ENCODE measurements around the gene IRX1.

IRX1 gene

GRCh38 chr5:3594510-3595005 is 1.1 kb upstream of the IRX1 start:
- Histone ChIP-seq H3K9ac (ENCODE audit: low read depth, low read length) (no peak overlapping the region), H3K9me3 (ENCODE audit: control insufficient read depth, insufficient read depth, low read length) (no peaks in the 10 kb centered on the region), H3K27ac (ENCODE audit: low read depth, low read length) (no peak overlapping the region), H3K36me3 (ENCODE audit: control insufficient read depth, insufficient read depth, low read length) (no peaks in the 10 kb centered on the region), H3K4me1 (ENCODE audit: control insufficient read depth, insufficient read depth, low read length) (peaks cover 44% of the 10 kb centered on the region), H3K27me3 (ENCODE audit: control insufficient read depth, insufficient read depth, low read length) (peaks cover 94% of the 10 kb centered on the region), H3K4me3 (ENCODE audit: low read depth, low read length) (peak overlapping the region; percentile 54)

- no peaks in the 10 kb centered on the region for H3K9me3 ChIP-seq (ENCODE audit: control insufficient read depth, insufficient read depth, low read length)
- peaks cover 94% of the 10 kb centered on the region for H3K27me3 ChIP-seq (ENCODE audit: control insufficient read depth, insufficient read depth, low read length)
- peaks cover 35% of the 10 kb centered on the region for H3K4me1 ChIP-seq (ENCODE audit: control insufficient read depth, insufficient read depth, low read length)
- H3K36me3 ChIP-seq (ENCODE audit: control insufficient read depth, insufficient read depth, low read length): no peaks in the 10 kb centered on the region
- H3K4me3 ChIP-seq (ENCODE audit: low read depth, low read length): peak overlapping the region; percentile 58
- H3K9ac ChIP-seq (ENCODE audit: low read depth, low read length): no peak overlapping the region
- H3K27ac ChIP-seq (ENCODE audit: low read depth, low read length): no peak overlapping the region
Observed at GRCh38 chr5:3596261-3596825, 711 bp downstream of the IRX1 start.

- H3K9me3 ChIP-seq (ENCODE audit: control insufficient read depth, insufficient read depth, low read length): no peaks in the 10 kb centered on the region
- peak overlapping the region; percentile 58 for H3K4me3 ChIP-seq (ENCODE audit: low read depth, low read length)
- H3K9ac ChIP-seq (ENCODE audit: low read depth, low read length): no peak overlapping the region
- H3K27ac ChIP-seq (ENCODE audit: low read depth, low read length): no peak overlapping the region
- peaks cover 94% of the 10 kb centered on the region for H3K27me3 ChIP-seq (ENCODE audit: control insufficient read depth, insufficient read depth, low read length)
- H3K4me1 ChIP-seq (ENCODE audit: control insufficient read depth, insufficient read depth, low read length): peaks cover 35% of the 10 kb centered on the region
- no peaks in the 10 kb centered on the region for H3K36me3 ChIP-seq (ENCODE audit: control insufficient read depth, insufficient read depth, low read length)
Observed at GRCh38 chr5:3596857-3597166, 1.2 kb downstream of the IRX1 start.

GRCh38 chr5:3597167-3598007 is 1.8 kb downstream of the IRX1 start:
- H3K27me3 ChIP-seq (ENCODE audit: control insufficient read depth, insufficient read depth, low read length): peaks cover 94% of the 10 kb centered on the region
- H3K9ac ChIP-seq (ENCODE audit: low read depth, low read length): no peak overlapping the region
- no peaks in the 10 kb centered on the region for H3K9me3 ChIP-seq (ENCODE audit: control insufficient read depth, insufficient read depth, low read length)
- H3K27ac ChIP-seq (ENCODE audit: low read depth, low read length): no peak overlapping the region
- H3K4me1 ChIP-seq (ENCODE audit: control insufficient read depth, insufficient read depth, low read length): peaks cover 35% of the 10 kb centered on the region
- peak overlapping the region; percentile 58 for H3K4me3 ChIP-seq (ENCODE audit: low read depth, low read length)
- H3K36me3 ChIP-seq (ENCODE audit: control insufficient read depth, insufficient read depth, low read length): no peaks in the 10 kb centered on the region

- Histone ChIP-seq H3K27me3 (ENCODE audit: control insufficient read depth, insufficient read depth, low read length) (peaks cover 94% of the 10 kb centered on the region), H3K9me3 (ENCODE audit: control insufficient read depth, insufficient read depth, low read length) (no peaks in the 10 kb centered on the region), H3K9ac (ENCODE audit: low read depth, low read length) (no peak overlapping the region), H3K27ac (ENCODE audit: low read depth, low read length) (no peak overlapping the region), H3K4me1 (ENCODE audit: control insufficient read depth, insufficient read depth, low read length) (peaks cover 30% of the 10 kb centered on the region), H3K4me3 (ENCODE audit: low read depth, low read length) (peak overlapping the region; percentile 58), H3K36me3 (ENCODE audit: control insufficient read depth, insufficient read depth, low read length) (no peaks in the 10 kb centered on the region)
Observed at GRCh38 chr5:3598207-3598606, 2.6 kb downstream of the IRX1 start.

GRCh38 chr5:3598769-3599211 is 3.2 kb downstream of the IRX1 start:
- Histone ChIP-seq H3K9me3 (ENCODE audit: control insufficient read depth, insufficient read depth, low read length) (no peaks in the 10 kb centered on the region), H3K27me3 (ENCODE audit: control insufficient read depth, insufficient read depth, low read length) (peaks cover 94% of the 10 kb centered on the region), H3K4me1 (ENCODE audit: control insufficient read depth, insufficient read depth, low read length) (peaks cover 26% of the 10 kb centered on the region), H3K27ac (ENCODE audit: low read depth, low read length) (no peak overlapping the region), H3K4me3 (ENCODE audit: low read depth, low read length) (peak overlapping the region; percentile 58), H3K36me3 (ENCODE audit: control insufficient read depth, insufficient read depth, low read length) (no peaks in the 10 kb centered on the region), H3K9ac (ENCODE audit: low read depth, low read length) (no peak overlapping the region)

- Histone ChIP-seq H3K4me3 (ENCODE audit: low read depth, low read length) (peak overlapping the region; percentile 58), H3K9me3 (ENCODE audit: control insufficient read depth, insufficient read depth, low read length) (no peaks in the 10 kb centered on the region), H3K9ac (ENCODE audit: low read depth, low read length) (no peak overlapping the region), H3K36me3 (ENCODE audit: control insufficient read depth, insufficient read depth, low read length) (no peaks in the 10 kb centered on the region), H3K4me1 (ENCODE audit: control insufficient read depth, insufficient read depth, low read length) (peaks cover 22% of the 10 kb centered on the region), H3K27me3 (ENCODE audit: control insufficient read depth, insufficient read depth, low read length) (peaks cover 94% of the 10 kb centered on the region), H3K27ac (ENCODE audit: low read depth, low read length) (no peak overlapping the region)
Observed at GRCh38 chr5:3599226-3600105, 3.8 kb downstream of the IRX1 start.

GRCh38 chr5:3600106-3601060 is 4.8 kb downstream of the IRX1 start:
- H3K27ac ChIP-seq (ENCODE audit: low read depth, low read length): no peak overlapping the region
- H3K4me3 ChIP-seq (ENCODE audit: low read depth, low read length): peak overlapping the region; percentile 58
- H3K9ac ChIP-seq (ENCODE audit: low read depth, low read length): no peak overlapping the region

GRCh38 chr5:3601061-3601710 is 5.6 kb downstream of the IRX1 start:
- Histone ChIP-seq H3K9me3 (ENCODE audit: control insufficient read depth, insufficient read depth, low read length) (no peaks in the 10 kb centered on the region), H3K4me1 (ENCODE audit: control insufficient read depth, insufficient read depth, low read length) (peaks cover 22% of the 10 kb centered on the region), H3K9ac (ENCODE audit: low read depth, low read length) (no peak overlapping the region), H3K4me3 (ENCODE audit: low read depth, low read length) (peak overlapping the region; percentile 58), H3K27ac (ENCODE audit: low read depth, low read length) (no peak overlapping the region), H3K36me3 (ENCODE audit: control insufficient read depth, insufficient read depth, low read length) (no peaks in the 10 kb centered on the region), H3K27me3 (ENCODE audit: control insufficient read depth, insufficient read depth, low read length) (peaks cover 100% of the 10 kb centered on the region)

More at GRCh38 chr5:3600106-3601060, 4.8 kb downstream of the IRX1 start:
- Histone ChIP-seq H3K36me3 (ENCODE audit: control insufficient read depth, insufficient read depth, low read length) (no peaks in the 10 kb centered on the region), H3K9me3 (ENCODE audit: control insufficient read depth, insufficient read depth, low read length) (no peaks in the 10 kb centered on the region), H3K4me1 (ENCODE audit: control insufficient read depth, insufficient read depth, low read length) (peaks cover 22% of the 10 kb centered on the region), H3K27me3 (ENCODE audit: control insufficient read depth, insufficient read depth, low read length) (peaks cover 94% of the 10 kb centered on the region)

All from HUES48 (cell line).